ENCODE data around the gene AFF1.

Gene AFF1

GRCh38 chr4:87086143-87086805, 151.5 kb downstream of the AFF1 start:
- no peak for TF ChIP-seq CTCF (IDR thresholded peaks at IDR 0.05; ENCODE audit: borderline replicate concordance, insufficient read depth, low read depth, low read length)
- no peak overlapping the region for H3K4me3 ChIP-seq (ENCODE audit: low read depth, low read length)

GRCh38 chr4:87087015-87087414, 152.2 kb downstream of the AFF1 start:
- H3K4me3 ChIP-seq (ENCODE audit: low read depth, low read length) = no peak overlapping the region
- no peak for TF ChIP-seq CTCF (IDR thresholded peaks at IDR 0.05; ENCODE audit: borderline replicate concordance, insufficient read depth, low read depth, low read length)

GRCh38 chr4:87087420-87087819, 152.6 kb downstream of the AFF1 start:
- no peak overlapping the region for H3K4me3 ChIP-seq (ENCODE audit: low read depth, low read length)
- no peak for TF ChIP-seq CTCF (IDR thresholded peaks at IDR 0.05; ENCODE audit: borderline replicate concordance, insufficient read depth, low read depth, low read length)

- no peak for TF ChIP-seq CTCF (IDR thresholded peaks at IDR 0.05; ENCODE audit: borderline replicate concordance, insufficient read depth, low read depth, low read length)
Measured at GRCh38 chr4:87088186-87088585, 153.4 kb downstream of the AFF1 start.

GRCh38 chr4:87089368-87089767, 154.6 kb downstream of the AFF1 start:
- TF ChIP-seq CTCF (IDR thresholded peaks at IDR 0.05; ENCODE audit: borderline replicate concordance, insufficient read depth, low read depth, low read length) = no peak
- H3K4me3 ChIP-seq (ENCODE audit: low read depth, low read length) = no peak overlapping the region

More at GRCh38 chr4:87088186-87088585, 153.4 kb downstream of the AFF1 start:
- no peak overlapping the region for H3K4me3 ChIP-seq (ENCODE audit: low read depth, low read length)

- no peak for TF ChIP-seq CTCF (IDR thresholded peaks at IDR 0.05; ENCODE audit: borderline replicate concordance, insufficient read depth, low read depth, low read length)
- H3K4me3 ChIP-seq (ENCODE audit: low read depth, low read length) = no peak overlapping the region
Measured at GRCh38 chr4:87090305-87090704, 155.5 kb downstream of the AFF1 start.

GRCh38 chr4:87092389-87093141, 157.8 kb downstream of the AFF1 start:
- TF ChIP-seq CTCF (IDR thresholded peaks at IDR 0.05; ENCODE audit: borderline replicate concordance, insufficient read depth, low read depth, low read length) = no peak

More at GRCh38 chr4:87092389-87093141, 157.8 kb downstream of the AFF1 start:
- H3K4me3 ChIP-seq (ENCODE audit: low read depth, low read length) = no peak overlapping the region
